Measurements from ENCODE around the gene CENPM.

Gene CENPM

DNA sequence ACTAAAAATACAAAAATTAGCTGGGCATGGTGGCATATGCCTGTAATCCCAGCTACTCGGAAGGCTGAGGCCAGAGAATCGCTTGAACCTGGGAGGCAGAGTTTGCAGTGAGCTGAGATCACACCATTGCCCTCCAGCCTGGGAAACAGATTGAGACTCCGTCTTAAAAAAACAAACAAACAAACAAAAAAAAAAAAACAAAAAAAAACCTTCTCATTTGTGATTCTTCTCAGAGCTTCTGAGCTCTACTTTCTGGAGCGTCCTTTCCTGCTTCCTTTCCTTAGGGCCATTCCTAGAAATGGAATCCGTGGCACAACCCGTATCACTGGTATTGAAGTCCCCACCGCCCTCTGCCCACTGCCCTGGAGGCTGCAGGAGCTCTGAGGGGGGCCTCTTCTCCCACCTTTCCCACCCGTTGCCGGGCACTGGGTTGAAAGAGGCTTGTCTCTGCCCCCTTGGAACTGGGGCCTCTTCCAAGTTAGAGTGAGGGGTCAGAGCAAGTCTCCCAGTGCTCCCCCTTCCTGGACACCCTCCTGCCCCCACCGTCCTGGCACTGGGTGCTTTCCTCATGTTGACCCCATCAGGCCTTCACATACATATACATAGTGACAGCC is 30.1 kb downstream of the CENPM start:
- no peak for DNase-seq (ENCODE audit: low read depth)

GRCh38 chr22:41915786-41916493 is 31.0 kb downstream of the CENPM start:
- H3K4me3 ChIP-seq (ENCODE audit: low read depth, low read length) = no peak overlapping the region

More for the DNA sequence above, 30.1 kb downstream of the CENPM start:
- H3K4me3 ChIP-seq (ENCODE audit: low read depth, low read length) = no peak overlapping the region

GRCh38 chr22:41915035-41915785 is 31.7 kb downstream of the CENPM start, which contains the start of gene SHISA8:
Gene SHISA8, minus strand, starts transcription at chr22:41915074. Its CDS starts 407 bp downstream, at chr22:41914667.
- H3K4me3 ChIP-seq (ENCODE audit: low read depth, low read length) = peak within 1 kb of the TSS; percentile 9
- DNase-seq (ENCODE audit: low read depth) = no peak

More at GRCh38 chr22:41915786-41916493, 31.0 kb downstream of the CENPM start:
- DNase-seq (ENCODE audit: low read depth) = no peak

DNA sequence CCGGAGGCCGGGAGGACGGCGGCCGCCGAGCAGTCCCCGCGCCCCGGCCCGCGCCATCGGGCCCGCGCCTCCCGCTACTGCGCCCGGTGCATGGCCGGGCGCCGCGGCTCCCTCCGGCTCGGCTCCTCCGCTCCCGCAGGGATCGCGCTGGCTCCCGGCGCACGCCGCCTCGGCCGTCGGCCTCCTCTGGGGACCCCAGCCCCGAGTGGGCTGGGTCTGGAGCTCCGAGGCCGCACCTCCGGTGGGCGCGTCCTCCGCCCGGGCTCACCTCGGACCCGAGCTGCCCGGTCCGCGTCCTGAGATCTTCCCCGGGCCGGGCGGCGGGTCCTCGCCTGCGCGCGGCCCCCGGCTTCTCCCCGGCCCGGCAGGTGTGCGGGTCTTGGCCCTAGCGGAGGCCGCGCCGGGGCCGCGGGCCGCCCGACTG is 32.3 kb downstream of the CENPM start:
- peak overlapping the region; percentile 7 for H3K4me3 ChIP-seq (ENCODE audit: low read depth, low read length)
- DNase-seq (ENCODE audit: low read depth) = no peak

DNA sequence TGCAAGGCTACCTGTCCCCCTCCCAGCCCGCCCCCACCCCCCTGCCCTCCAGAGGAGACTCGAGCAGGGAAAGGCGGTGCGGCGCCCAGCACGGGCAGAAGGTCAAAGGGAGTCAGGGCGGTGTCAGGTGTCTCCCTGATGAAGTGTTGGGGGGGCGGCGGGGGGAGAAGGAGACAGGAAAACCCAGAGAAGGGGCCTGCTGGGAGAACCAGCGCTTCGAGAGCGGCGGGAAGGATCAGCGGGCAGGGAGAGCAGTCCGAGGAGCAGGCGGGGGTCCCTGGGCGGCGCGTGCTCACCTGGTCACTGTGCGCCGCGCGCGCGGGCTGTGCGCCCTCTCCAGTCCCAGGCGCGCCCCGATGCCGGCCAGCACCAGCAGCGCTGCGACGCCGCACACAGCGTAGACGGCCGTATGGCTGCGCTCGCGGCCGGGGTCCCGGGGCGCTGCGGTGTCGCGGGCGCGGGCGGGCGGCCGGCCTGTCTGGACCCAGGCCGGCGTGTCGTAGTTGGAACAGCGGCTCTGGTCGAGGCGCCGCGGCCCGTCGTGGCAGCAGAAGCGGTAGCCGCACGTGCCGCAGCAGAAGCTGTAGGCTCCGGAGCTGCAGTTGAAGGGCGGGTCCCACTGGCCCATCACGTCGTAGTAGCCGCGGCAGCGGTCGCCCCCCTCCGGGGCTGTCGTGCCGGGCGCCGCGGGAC is 33.0 kb downstream of the CENPM start:
- no peak for DNase-seq (ENCODE audit: low read depth)

DNA sequence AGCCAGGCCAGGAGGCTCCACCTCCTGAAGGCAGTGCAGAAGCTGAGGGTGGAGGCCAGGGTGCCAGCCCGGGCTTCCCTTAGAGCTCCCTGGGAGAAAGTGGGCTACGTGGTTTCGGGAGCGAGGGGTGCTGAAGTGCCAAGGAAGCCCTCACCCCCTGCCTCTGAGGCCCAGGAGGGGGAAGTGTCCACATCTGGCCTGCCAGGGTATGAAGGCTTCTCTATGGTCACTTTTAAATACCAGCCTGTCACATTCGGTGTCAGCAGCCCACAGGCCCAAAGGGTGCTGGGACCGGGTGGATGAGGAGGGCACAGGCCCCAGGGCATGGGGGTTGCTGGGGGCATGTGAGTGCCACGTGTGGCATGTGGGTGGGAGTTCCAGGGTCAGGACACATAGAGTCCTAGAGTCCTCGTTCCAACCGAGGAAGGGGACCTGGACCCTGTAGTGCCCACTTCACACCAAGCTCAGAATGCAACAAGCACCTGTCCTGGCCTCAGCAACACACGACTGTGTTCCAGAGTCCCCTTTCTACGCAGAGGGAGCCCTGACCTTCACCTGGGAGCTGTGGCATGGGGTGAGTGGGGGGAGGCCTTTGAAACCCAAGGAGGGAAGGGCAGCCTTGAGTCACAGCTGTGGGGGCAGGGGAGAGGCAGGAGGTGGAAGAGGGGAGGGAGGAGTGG is 33.8 kb downstream of the CENPM start:
- no peak for DNase-seq (ENCODE audit: low read depth)
- no peak overlapping the region for H3K4me3 ChIP-seq (ENCODE audit: low read depth, low read length)

More for the DNA sequence above, 33.0 kb downstream of the CENPM start:
- no peak overlapping the region for H3K4me3 ChIP-seq (ENCODE audit: low read depth, low read length)

GRCh38 chr22:41912338-41913039 is 34.5 kb downstream of the CENPM start:
- H3K4me3 ChIP-seq (ENCODE audit: low read depth, low read length) = no peak overlapping the region
- DNase-seq (ENCODE audit: low read depth) = no peak

GRCh38 chr22:41911001-41911611 is 35.8 kb downstream of the CENPM start:
- H3K4me3 ChIP-seq (ENCODE audit: low read depth, low read length) = peak overlapping the region; percentile 28
- DNase-seq (ENCODE audit: low read depth) = no peak

DNA sequence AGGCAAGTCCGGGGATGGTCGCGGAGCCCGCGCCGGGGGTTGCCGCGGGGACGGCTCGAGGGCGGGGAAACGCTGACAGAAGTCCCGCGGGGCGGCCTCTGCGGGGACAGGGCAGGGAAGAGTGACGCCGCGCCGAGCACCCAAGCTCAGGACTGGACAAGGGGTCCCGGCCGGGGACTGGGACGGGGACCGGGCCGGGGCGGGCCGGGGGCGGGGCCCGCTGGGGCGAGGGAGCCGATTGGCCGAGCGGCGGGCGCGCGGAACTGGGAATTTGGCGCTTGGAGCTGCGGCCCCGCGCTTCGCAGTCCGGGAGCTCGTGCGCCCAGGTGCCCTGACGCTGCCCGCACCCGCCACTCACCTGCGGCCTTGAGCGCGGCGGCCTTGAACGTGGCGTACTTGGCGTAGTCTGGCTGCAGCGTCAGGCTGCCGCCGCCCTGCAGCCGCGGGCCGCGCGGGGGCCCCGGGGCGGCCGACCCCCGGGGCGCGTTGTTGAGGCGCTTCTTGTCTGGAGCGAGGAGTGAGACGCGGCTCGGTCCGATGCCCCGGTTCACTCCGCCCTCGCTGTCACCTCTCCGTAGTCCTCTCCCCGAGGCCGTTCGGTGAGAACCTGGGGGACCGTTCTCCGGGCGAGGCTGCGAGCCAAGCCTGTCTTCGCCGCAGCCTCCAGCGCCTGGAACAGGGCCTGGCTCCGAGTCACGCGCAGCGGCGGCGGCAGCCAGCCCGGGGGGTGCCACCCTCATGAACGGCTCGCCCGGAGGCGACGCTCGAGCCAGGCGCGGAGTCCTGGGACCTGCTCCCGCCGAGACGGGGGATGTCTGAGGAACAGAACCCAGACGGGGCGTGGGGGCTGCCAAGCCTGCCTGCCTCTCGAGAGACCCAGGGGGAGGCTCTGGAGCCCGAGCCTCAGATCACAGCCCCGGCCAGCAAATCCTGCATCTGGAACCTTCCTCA is 36.6 kb downstream of the CENPM start:
- peak overlapping the region; percentile 28 for H3K4me3 ChIP-seq (ENCODE audit: low read depth, low read length)
- no peak for DNase-seq (ENCODE audit: low read depth)

DNA sequence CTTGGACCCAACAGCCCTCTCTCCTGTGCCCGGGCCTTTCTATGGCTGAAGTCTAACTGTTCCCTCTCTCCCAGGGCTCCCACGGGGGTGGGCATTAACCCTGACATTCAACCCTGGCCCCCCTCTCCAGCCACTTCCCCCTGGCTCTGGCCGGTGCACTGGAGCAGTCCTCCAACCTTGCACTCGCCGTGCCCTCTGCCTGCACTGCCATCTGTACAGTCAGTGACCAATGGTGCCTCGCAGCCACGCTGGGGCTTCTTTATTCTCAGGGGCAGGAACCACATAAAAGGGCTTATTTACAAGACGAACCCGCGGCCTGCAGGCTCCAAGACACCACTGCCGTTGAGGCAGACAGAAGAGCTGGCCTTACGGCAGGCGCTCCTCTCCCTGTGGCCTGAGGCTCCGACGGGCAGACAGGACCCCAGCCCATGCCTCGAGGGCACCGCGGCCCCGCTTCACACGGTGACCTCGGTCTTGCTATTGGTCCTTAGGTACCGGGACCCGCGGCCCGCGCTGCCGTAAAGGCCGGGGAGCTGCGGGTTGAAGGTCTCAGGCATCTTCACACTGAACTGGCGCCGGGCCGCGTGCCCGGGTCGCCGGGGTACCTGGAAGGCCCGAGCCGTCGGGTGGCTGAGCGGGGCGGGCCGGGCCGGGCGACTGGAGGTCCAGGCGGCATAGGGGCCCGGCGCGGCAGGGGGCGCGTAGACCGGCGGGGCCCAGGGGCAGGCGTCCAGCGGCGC is 37.5 kb downstream of the CENPM start:
- no peak overlapping the region for H3K4me3 ChIP-seq (ENCODE audit: low read depth, low read length)
- DNase-seq (ENCODE audit: low read depth) = no peak

DNA sequence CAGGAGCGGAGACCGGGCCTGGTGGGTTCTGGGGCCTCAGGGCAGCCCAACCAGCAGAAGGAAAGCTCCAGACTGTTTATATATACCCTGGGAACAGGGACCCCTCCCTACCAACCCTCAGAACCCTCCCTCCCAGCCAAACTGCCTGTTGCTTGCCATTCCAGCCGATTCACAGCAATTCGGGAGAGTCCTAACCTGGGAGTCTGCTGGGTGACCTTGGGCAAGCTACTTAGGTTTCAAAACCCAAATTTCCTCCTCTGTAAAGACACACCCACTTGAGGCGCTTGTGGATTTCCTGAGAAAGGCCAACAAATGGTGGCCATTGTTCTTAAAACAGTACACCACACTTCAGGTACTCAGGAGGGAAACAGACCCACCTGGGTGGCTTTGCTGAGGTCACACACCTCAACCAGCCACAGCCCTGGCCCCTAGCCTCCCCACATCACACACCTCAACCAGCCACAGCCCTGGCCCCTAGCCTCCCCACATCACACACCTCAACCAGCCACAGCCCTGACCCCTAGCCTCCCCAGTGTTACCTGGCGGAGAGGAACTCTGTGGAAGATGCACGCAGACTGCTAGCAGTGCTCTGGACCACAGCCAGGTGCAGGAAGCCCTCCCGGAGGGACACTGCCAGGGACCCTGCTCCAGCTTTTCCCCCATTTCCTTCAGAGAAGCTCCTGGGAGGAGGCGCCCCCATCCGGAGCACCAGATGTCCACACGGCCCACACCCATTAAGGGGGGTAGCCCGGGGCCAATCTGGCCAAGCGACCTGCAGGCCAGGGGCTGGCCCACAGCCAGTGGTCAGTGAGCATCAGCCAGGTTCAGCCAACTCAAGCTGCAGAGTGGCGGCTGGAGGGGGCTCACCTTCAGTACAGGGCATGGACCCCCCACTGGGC is 38.3 kb downstream of the CENPM start:
- no peak overlapping the region for H3K4me3 ChIP-seq (ENCODE audit: low read depth, low read length)
- no peak for DNase-seq (ENCODE audit: low read depth)

- no peak overlapping the region for H3K4me3 ChIP-seq (ENCODE audit: low read depth, low read length)
These were observed 39.2 kb downstream of the CENPM start for GRCh38 chr22:41907436-41908401.

DNA sequence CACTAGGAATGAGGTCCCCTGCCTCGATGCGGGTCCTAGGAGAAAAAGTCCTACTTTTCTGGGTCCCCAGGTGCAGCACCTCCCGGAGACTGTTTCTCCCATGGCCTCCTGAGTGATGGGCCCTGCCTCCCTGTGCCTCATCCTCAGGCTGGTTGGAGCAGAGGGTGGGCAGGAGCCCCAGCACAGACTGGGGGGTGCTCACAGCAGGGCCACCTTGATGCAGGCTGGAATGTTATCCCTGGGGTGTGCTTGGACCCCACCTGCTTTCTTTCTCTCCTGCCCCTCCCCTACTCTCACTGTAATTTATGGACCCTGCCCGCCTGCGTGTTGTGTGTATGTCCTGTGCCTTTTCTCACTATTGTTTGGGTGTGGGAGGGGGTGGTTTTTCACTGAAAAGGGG is 40.1 kb downstream of the CENPM start:
- DNase-seq (ENCODE audit: low read depth) = no peak
- no peak overlapping the region for H3K4me3 ChIP-seq (ENCODE audit: low read depth, low read length)

More at GRCh38 chr22:41907436-41908401, 39.2 kb downstream of the CENPM start:
- DNase-seq (ENCODE audit: low read depth) = no peak

- DNase-seq (ENCODE audit: low read depth) = no peak
- no peak overlapping the region for H3K4me3 ChIP-seq (ENCODE audit: low read depth, low read length)
These were observed 41.3 kb downstream of the CENPM start for GRCh38 chr22:41905411-41906202.

All from skeletal muscle cell (primary cell).